ENCODE data around the gene NFATC1.

NFATC1 gene

GRCh38 chr18:79423211-79424007, 27.7 kb downstream of the NFATC1 start:
- DNase-seq (ENCODE audit: low read depth in 2 of 2) = no peak

- DNase-seq (ENCODE audit: low read depth in 2 of 2) = no peak
Measured at GRCh38 chr18:79424008-79424565, 28.4 kb downstream of the NFATC1 start.

- no peak for DNase-seq (ENCODE audit: low read depth in 2 of 2)
Measured at GRCh38 chr18:79424880-79425568, 29.3 kb downstream of the NFATC1 start.

- DNase-seq (ENCODE audit: low read depth in 2 of 2) = no peak
Measured at GRCh38 chr18:79425569-79425886, 29.8 kb downstream of the NFATC1 start.

- DNase-seq (ENCODE audit: low read depth in 2 of 2) = no peak
Measured at GRCh38 chr18:79426376-79427300, 30.9 kb downstream of the NFATC1 start.

- no peak for DNase-seq (ENCODE audit: low read depth in 2 of 2)
Measured at GRCh38 chr18:79427368-79428225, 31.9 kb downstream of the NFATC1 start.

- DNase-seq (ENCODE audit: low read depth in 2 of 2) = no peak
Measured at GRCh38 chr18:79428287-79428686, 32.6 kb downstream of the NFATC1 start.

GRCh38 chr18:79429381-79429780, 33.7 kb downstream of the NFATC1 start:
- DNase-seq (ENCODE audit: low read depth in 2 of 2) = no peak

GRCh38 chr18:79429785-79430281, 34.1 kb downstream of the NFATC1 start:
- no peak for DNase-seq (ENCODE audit: low read depth in 2 of 2)

- DNase-seq (ENCODE audit: low read depth in 2 of 2) = no peak
Measured at GRCh38 chr18:79432376-79433120, 36.8 kb downstream of the NFATC1 start.

- no peak for DNase-seq (ENCODE audit: low read depth in 2 of 2)
Measured at GRCh38 chr18:79433431-79433830, 37.7 kb downstream of the NFATC1 start.

- no peak for DNase-seq (ENCODE audit: low read depth in 2 of 2)
Measured at GRCh38 chr18:79434607-79435401, 39.1 kb downstream of the NFATC1 start.

GRCh38 chr18:79436556-79437275, 41.0 kb downstream of the NFATC1 start:
- no peak for DNase-seq (ENCODE audit: low read depth in 2 of 2)

- DNase-seq (ENCODE audit: low read depth in 2 of 2) = no peak
Measured at GRCh38 chr18:79438089-79438897, 42.6 kb downstream of the NFATC1 start.

GRCh38 chr18:79438898-79439627, 43.3 kb downstream of the NFATC1 start:
- DNase-seq (ENCODE audit: low read depth in 2 of 2) = no peak

GRCh38 chr18:79439628-79440023, 43.9 kb downstream of the NFATC1 start:
- no peak for DNase-seq (ENCODE audit: low read depth in 2 of 2)
